HG03457 (cell line): ENCODE results near the gene UGT2B10.
"Not testable (repeated sequence)": the region's sequence is repeated elsewhere in the genome, so short reads cannot be mapped to it uniquely, and the experiment has no call there.

Experiments
- ATAC-seq: cut with Tn5 transposase; IDR thresholded peaks from one replicate; pipeline ENCODE4 v1.9.1; 2021; ENCODE audit warnings: moderate number of reproducible peaks; ENCODE audit not compliant: unreplicated experiment

Gene UGT2B10

GRCh38 chr4:68815617-68816409 lies at the start of gene UGT2B10:
UGT2B10 (plus strand) TSS chr4:68815994; CDS start chr4:68816020, 26 bp downstream.
- not testable (repeated sequence) for ATAC-seq

GRCh38 chr4:68771836-68772235 lies 44.0 kb upstream of the UGT2B10 start:
- not testable (repeated sequence) for ATAC-seq

- ATAC-seq: no peak
These were observed 42.1 kb upstream of the UGT2B10 start for GRCh38 chr4:68773699-68774098.

- ATAC-seq: no peak
These were observed 35.6 kb upstream of the UGT2B10 start for GRCh38 chr4:68780232-68780631.

GRCh38 chr4:68797048-68797447 lies 18.7 kb upstream of the UGT2B10 start:
- ATAC-seq: no peak

- ATAC-seq: no peak
These were observed 18.2 kb upstream of the UGT2B10 start for GRCh38 chr4:68797618-68798017.

- ATAC-seq: no peak
These were observed 12.8 kb upstream of the UGT2B10 start for GRCh38 chr4:68803013-68803412.

- ATAC-seq: no peak
These were observed 7.7 kb upstream of the UGT2B10 start for GRCh38 chr4:68808060-68808459.

- ATAC-seq: no peak
These were observed 4.9 kb upstream of the UGT2B10 start for GRCh38 chr4:68810919-68811318.

GRCh38 chr4:68816410-68817265 lies 844 bp downstream of the UGT2B10 start:
- ATAC-seq: not testable (repeated sequence)

- ATAC-seq: no peak
These were observed 1.6 kb downstream of the UGT2B10 start for GRCh38 chr4:68817386-68817785.

- not testable (repeated sequence) for ATAC-seq
These were observed 2.3 kb downstream of the UGT2B10 start for GRCh38 chr4:68818030-68818462.

GRCh38 chr4:68831642-68832041 lies 15.8 kb downstream of the UGT2B10 start:
- ATAC-seq: no peak

GRCh38 chr4:68850293-68850692 lies 34.5 kb downstream of the UGT2B10 start:
- no peak for ATAC-seq

GRCh38 chr4:68855771-68856170 lies 40.0 kb downstream of the UGT2B10 start:
- ATAC-seq: no peak

GRCh38 chr4:68858039-68858438 lies 42.2 kb downstream of the UGT2B10 start:
- ATAC-seq: no peak

- no peak for ATAC-seq
These were observed 43.9 kb downstream of the UGT2B10 start for GRCh38 chr4:68859655-68860054.

- ATAC-seq: no peak
These were observed 45.3 kb downstream of the UGT2B10 start for GRCh38 chr4:68861057-68861456.

GRCh38 chr4:68864438-68865187 lies 48.8 kb downstream of the UGT2B10 start:
- ATAC-seq: no peak

GRCh38 chr4:68865188-68865638 lies 49.4 kb downstream of the UGT2B10 start:
- no peak for ATAC-seq

- no peak for ATAC-seq
These were observed 50.0 kb downstream of the UGT2B10 start for GRCh38 chr4:68865760-68866159.
